ENCODE results near the gene POLA2.

DNA sequence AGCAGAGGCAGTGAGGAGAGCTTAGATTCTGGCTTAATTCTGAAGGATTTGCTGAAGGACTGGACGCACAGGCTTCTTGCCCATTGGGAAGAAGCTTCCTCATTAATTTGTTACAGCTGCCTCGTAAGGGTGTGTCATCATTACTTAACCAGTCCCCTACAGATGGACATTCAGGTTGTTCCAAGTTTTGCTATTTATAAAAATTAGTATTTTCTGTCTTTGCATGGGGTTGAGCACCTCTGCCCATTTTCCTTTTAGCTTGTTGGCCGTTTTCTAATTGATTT lies 41.9 kb upstream of the POLA2 start:
- no peak for TF ChIP-seq TAF1 (conservative IDR thresholded peaks at IDR 0.05)
- TF ChIP-seq, protein P1, sequence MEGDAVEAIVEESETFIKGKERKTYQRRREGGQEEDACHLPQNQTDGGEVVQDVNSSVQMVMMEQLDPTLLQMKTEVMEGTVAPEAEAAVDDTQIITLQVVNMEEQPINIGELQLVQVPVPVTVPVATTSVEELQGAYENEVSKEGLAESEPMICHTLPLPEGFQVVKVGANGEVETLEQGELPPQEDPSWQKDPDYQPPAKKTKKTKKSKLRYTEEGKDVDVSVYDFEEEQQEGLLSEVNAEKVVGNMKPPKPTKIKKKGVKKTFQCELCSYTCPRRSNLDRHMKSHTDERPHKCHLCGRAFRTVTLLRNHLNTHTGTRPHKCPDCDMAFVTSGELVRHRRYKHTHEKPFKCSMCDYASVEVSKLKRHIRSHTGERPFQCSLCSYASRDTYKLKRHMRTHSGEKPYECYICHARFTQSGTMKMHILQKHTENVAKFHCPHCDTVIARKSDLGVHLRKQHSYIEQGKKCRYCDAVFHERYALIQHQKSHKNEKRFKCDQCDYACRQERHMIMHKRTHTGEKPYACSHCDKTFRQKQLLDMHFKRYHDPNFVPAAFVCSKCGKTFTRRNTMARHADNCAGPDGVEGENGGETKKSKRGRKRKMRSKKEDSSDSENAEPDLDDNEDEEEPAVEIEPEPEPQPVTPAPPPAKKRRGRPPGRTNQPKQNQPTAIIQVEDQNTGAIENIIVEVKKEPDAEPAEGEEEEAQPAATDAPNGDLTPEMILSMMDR (IDR thresholded peaks at IDR 0.05; ENCODE audit: low read depth, low read length, missing input control) = no peak
- no peak for TF ChIP-seq RAD21 (IDR thresholded peaks at IDR 0.05)
- no peak for TF ChIP-seq GABPA (IDR thresholded peaks at IDR 0.05 in 1 of 2, conservative IDR thresholded peaks at IDR 0.05 in 1 of 2)
- no peak for TF ChIP-seq YY1 (IDR thresholded peaks at IDR 0.05)
- TF ChIP-seq MAX (IDR thresholded peaks at IDR 0.05) = no peak
- no peak for TF ChIP-seq EGR1 (IDR thresholded peaks at IDR 0.05; ENCODE audit: low read depth in 2 of 2)
- TF ChIP-seq, protein P2, sequence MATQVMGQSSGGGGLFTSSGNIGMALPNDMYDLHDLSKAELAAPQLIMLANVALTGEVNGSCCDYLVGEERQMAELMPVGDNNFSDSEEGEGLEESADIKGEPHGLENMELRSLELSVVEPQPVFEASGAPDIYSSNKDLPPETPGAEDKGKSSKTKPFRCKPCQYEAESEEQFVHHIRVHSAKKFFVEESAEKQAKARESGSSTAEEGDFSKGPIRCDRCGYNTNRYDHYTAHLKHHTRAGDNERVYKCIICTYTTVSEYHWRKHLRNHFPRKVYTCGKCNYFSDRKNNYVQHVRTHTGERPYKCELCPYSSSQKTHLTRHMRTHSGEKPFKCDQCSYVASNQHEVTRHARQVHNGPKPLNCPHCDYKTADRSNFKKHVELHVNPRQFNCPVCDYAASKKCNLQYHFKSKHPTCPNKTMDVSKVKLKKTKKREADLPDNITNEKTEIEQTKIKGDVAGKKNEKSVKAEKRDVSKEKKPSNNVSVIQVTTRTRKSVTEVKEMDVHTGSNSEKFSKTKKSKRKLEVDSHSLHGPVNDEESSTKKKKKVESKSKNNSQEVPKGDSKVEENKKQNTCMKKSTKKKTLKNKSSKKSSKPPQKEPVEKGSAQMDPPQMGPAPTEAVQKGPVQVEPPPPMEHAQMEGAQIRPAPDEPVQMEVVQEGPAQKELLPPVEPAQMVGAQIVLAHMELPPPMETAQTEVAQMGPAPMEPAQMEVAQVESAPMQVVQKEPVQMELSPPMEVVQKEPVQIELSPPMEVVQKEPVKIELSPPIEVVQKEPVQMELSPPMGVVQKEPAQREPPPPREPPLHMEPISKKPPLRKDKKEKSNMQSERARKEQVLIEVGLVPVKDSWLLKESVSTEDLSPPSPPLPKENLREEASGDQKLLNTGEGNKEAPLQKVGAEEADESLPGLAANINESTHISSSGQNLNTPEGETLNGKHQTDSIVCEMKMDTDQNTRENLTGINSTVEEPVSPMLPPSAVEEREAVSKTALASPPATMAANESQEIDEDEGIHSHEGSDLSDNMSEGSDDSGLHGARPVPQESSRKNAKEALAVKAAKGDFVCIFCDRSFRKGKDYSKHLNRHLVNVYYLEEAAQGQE (IDR thresholded peaks at IDR 0.05) = no peak
